OCI-LY1 (cell line): ENCODE measurements around the gene SHISAL2A.

ENCODE experiments used
- CTCF ChIP-seq: fragments of 200-600 bp; sonication (generic), shearing (Covaris generic); IDR thresholded peaks from 2 replicates; pipeline ENCODE4 v1.5.1; 2017; ENCODE audit warnings: mild to moderate bottlenecking, antibody characterized with exemption, low read length, moderate library complexity, mixed read lengths
- EZH2 ChIP-seq: fragments of 200-600 bp; sonication (generic), shearing (Covaris generic); IDR thresholded peaks from 2 replicates; pipeline ENCODE4 v1.8.0; 2017; ENCODE audit warnings: borderline replicate concordance, mixed run types, mild to moderate bottlenecking, antibody characterized with exemption, low read length, moderate library complexity, mixed read lengths

- no peak for TF ChIP-seq CTCF
- TF ChIP-seq EZH2, result no peak
Measured at GRCh38 chr1:52585474-52585873, 47.5 kb upstream of the SHISAL2A start.
